Activated naive CD8-positive, alpha-beta T cell treated with anti-CD3 and anti-CD28 coated beads for 36 hours (primary cell): ENCODE results near the gene KCTD6. TPM values are rescaled to one million over a fixed set of nuclear protein-coding genes. Genes with fewer than 3 reads are reported as not detected.
A peak's percentile ranks its signal among the peaks of the same experiment; 100 is the strongest.

Source experiments
- DNase-seq: peaks from one replicate; pipeline ENCODE4 v3.0.0; 2021
- H3K27ac Mint-ChIP-seq: one replicate; pipeline ENCODE4 v1.8.0; 2022; ENCODE audit warnings: mild to moderate bottlenecking, moderate library complexity, mixed read lengths
- H3K27me3 Mint-ChIP-seq: one replicate; pipeline ENCODE4 v1.8.0; 2022; ENCODE audit warnings: mild to moderate bottlenecking, mixed read lengths
- H3K36me3 Mint-ChIP-seq: one replicate; pipeline ENCODE4 v1.8.0; 2021; ENCODE audit warnings: mild to moderate bottlenecking, mixed read lengths
- H3K4me1 Mint-ChIP-seq: one replicate; pipeline ENCODE4 v1.8.0; 2021; ENCODE audit warnings: mixed read lengths
- H3K4me3 Mint-ChIP-seq: one replicate; pipeline ENCODE4 v1.8.0; 2022; ENCODE audit warnings: mild to moderate bottlenecking, moderate library complexity, mixed read lengths
- H3K9me3 Mint-ChIP-seq: one replicate; pipeline ENCODE4 v1.8.0; 2022; ENCODE audit warnings: mixed read lengths
- total RNA-seq, 2 experiments: library from RNA; stranded (reverse); gene quantifications; one replicate each; pipeline ENCODE4 v1.2.3, GENCODE V29; 2021

Gene KCTD6
- total RNA-seq, 2 experiments from 2014 or later, result 4.8 to 5.3 TPM

GRCh38 chr3:58528629-58529028 lies 36.7 kb downstream of the KCTD6 start:
- Mint-ChIP-seq H3K36me3 (no peaks in the 10 kb centered on the region), H3K4me3 (no peak overlapping the region), H3K9me3 (no peaks in the 10 kb centered on the region), H3K4me1 (peaks cover 14% of the 10 kb centered on the region), H3K27me3 (no peaks in the 10 kb centered on the region), H3K27ac (no peak overlapping the region)
- DNase-seq, result no peak

- no peak for DNase-seq
- Mint-ChIP-seq H3K9me3 (no peaks in the 10 kb centered on the region), H3K36me3 (no peaks in the 10 kb centered on the region), H3K4me1 (peaks cover 14% of the 10 kb centered on the region), H3K27ac (no peak overlapping the region), H3K4me3 (no peak overlapping the region), H3K27me3 (no peaks in the 10 kb centered on the region)
These were observed 37.8 kb downstream of the KCTD6 start for GRCh38 chr3:58529516-58530353.

- no peak for DNase-seq
- H3K27ac Mint-ChIP-seq, result no peak overlapping the region
- H3K27me3 Mint-ChIP-seq, result no peaks in the 10 kb centered on the region
- H3K4me3 Mint-ChIP-seq, result no peak overlapping the region
- H3K36me3 Mint-ChIP-seq, result no peaks in the 10 kb centered on the region
- no peaks in the 10 kb centered on the region for H3K9me3 Mint-ChIP-seq
- peaks cover 14% of the 10 kb centered on the region for H3K4me1 Mint-ChIP-seq
These were observed 38.5 kb downstream of the KCTD6 start for GRCh38 chr3:58530354-58530865.

GRCh38 chr3:58531555-58531954 lies 39.7 kb downstream of the KCTD6 start:
- H3K27ac Mint-ChIP-seq, result no peak overlapping the region
- H3K4me1 Mint-ChIP-seq, result peaks cover 14% of the 10 kb centered on the region
- no peaks in the 10 kb centered on the region for H3K27me3 Mint-ChIP-seq
- H3K4me3 Mint-ChIP-seq, result no peak overlapping the region
- no peak for DNase-seq
- H3K9me3 Mint-ChIP-seq, result no peaks in the 10 kb centered on the region
- H3K36me3 Mint-ChIP-seq, result no peaks in the 10 kb centered on the region

- no peak overlapping the region for H3K4me3 Mint-ChIP-seq
- DNase-seq, result no peak
- H3K27me3 Mint-ChIP-seq, result no peaks in the 10 kb centered on the region
- no peaks in the 10 kb centered on the region for H3K9me3 Mint-ChIP-seq
- H3K27ac Mint-ChIP-seq, result no peak overlapping the region
- H3K36me3 Mint-ChIP-seq, result no peaks in the 10 kb centered on the region
- H3K4me1 Mint-ChIP-seq, result peaks cover 14% of the 10 kb centered on the region
These were observed 40.1 kb downstream of the KCTD6 start for GRCh38 chr3:58531956-58532355.

- peak overlapping the region; percentile 54 for H3K27ac Mint-ChIP-seq
- no peaks in the 10 kb centered on the region for H3K36me3 Mint-ChIP-seq
- peak; percentile 87 for DNase-seq
- H3K27me3 Mint-ChIP-seq, result no peaks in the 10 kb centered on the region
- H3K4me1 Mint-ChIP-seq, result peaks cover 14% of the 10 kb centered on the region
- no peaks in the 10 kb centered on the region for H3K9me3 Mint-ChIP-seq
- no peak overlapping the region for H3K4me3 Mint-ChIP-seq
These were observed 40.9 kb downstream of the KCTD6 start for GRCh38 chr3:58532794-58533220.

GRCh38 chr3:58534592-58535494 lies 42.9 kb downstream of the KCTD6 start:
- H3K27me3 Mint-ChIP-seq, result no peaks in the 10 kb centered on the region
- H3K36me3 Mint-ChIP-seq, result no peaks in the 10 kb centered on the region
- H3K4me3 Mint-ChIP-seq, result no peak overlapping the region
- no peaks in the 10 kb centered on the region for H3K9me3 Mint-ChIP-seq
- H3K27ac Mint-ChIP-seq, result no peak overlapping the region
- H3K4me1 Mint-ChIP-seq, result peaks cover 14% of the 10 kb centered on the region
- no peak for DNase-seq

GRCh38 chr3:58535531-58536500 lies 43.9 kb downstream of the KCTD6 start:
- H3K9me3 Mint-ChIP-seq, result no peaks in the 10 kb centered on the region
- DNase-seq, result no peak
- H3K36me3 Mint-ChIP-seq, result no peaks in the 10 kb centered on the region
- H3K27ac Mint-ChIP-seq, result no peak overlapping the region
- no peaks in the 10 kb centered on the region for H3K27me3 Mint-ChIP-seq
- no peak overlapping the region for H3K4me3 Mint-ChIP-seq
- peaks cover 14% of the 10 kb centered on the region for H3K4me1 Mint-ChIP-seq

GRCh38 chr3:58536501-58537411 lies 44.9 kb downstream of the KCTD6 start, which contains the start of gene ACOX2:
ACOX2 (minus strand) TSS chr3:58537190; CDS start chr3:58535106, 2,084 bp downstream.
- Mint-ChIP-seq H3K27me3 (no peaks in the 10 kb centered on the region), H3K4me3 (no peak within 1 kb of the TSS), H3K27ac (no peak within 1 kb of the TSS), H3K9me3 (no peaks in the 10 kb centered on the region), H3K36me3 (no peaks in the 10 kb centered on the region), H3K4me1 (peaks cover 14% of the 10 kb centered on the region)
- no peak for DNase-seq

- no peak overlapping the region for H3K27ac Mint-ChIP-seq
- H3K36me3 Mint-ChIP-seq, result no peaks in the 10 kb centered on the region
- H3K9me3 Mint-ChIP-seq, result no peaks in the 10 kb centered on the region
- no peaks in the 10 kb centered on the region for H3K27me3 Mint-ChIP-seq
- no peak overlapping the region for H3K4me3 Mint-ChIP-seq
- DNase-seq, result no peak
- peaks cover 7% of the 10 kb centered on the region for H3K4me1 Mint-ChIP-seq
These were observed 45.8 kb downstream of the KCTD6 start for GRCh38 chr3:58537412-58538301.

GRCh38 chr3:58539626-58540025 lies 47.7 kb downstream of the KCTD6 start:
- no peak overlapping the region for H3K4me3 Mint-ChIP-seq
- DNase-seq, result no peak
- H3K27ac Mint-ChIP-seq, result no peak overlapping the region
- no peaks in the 10 kb centered on the region for H3K27me3 Mint-ChIP-seq
- no peaks in the 10 kb centered on the region for H3K9me3 Mint-ChIP-seq
- no peaks in the 10 kb centered on the region for H3K4me1 Mint-ChIP-seq
- no peaks in the 10 kb centered on the region for H3K36me3 Mint-ChIP-seq

- Mint-ChIP-seq H3K27ac (no peak overlapping the region), H3K27me3 (no peaks in the 10 kb centered on the region), H3K36me3 (no peaks in the 10 kb centered on the region), H3K4me3 (no peak overlapping the region), H3K4me1 (no peaks in the 10 kb centered on the region), H3K9me3 (no peaks in the 10 kb centered on the region)
- no peak for DNase-seq
These were observed 48.4 kb downstream of the KCTD6 start for GRCh38 chr3:58540176-58540858.
